Endothelial cell of umbilical vein (primary cell): Measurements from ENCODE around the gene ENOX2. TPM values are rescaled to one million over a fixed set of nuclear protein-coding genes. Genes with fewer than 3 reads are reported as not detected.

Experiments used
- BruUV-seq: library from RNA; stranded (reverse); fragments of 400-500 nt; replicated peaks from 2 replicates; lab custom pipeline; 2021; lab: Mats Ljungman, UMichigan
- CTCF ChIA-PET: fragments of 300-600, 350-600 bp; sonication (Branson Sonifier 250); formaldehyde crosslinking; loops from one replicate; lab custom pipeline; 2021; ENCODE audit warnings: antibody characterized with exemption, inconsistent platforms; lab: Charles Lee
- POLR2A ChIA-PET: fragments of 300-600, 350-600 bp; sonication (Branson Sonifier 250); formaldehyde crosslinking; loops from one replicate; lab custom pipeline; 2021; ENCODE audit warnings: antibody characterized with exemption, inconsistent platforms; lab: Charles Lee
- DNase-seq: peaks from one replicate; pipeline ENCODE4 v3.0.0-alpha.2; 2011; ENCODE audit warnings: low read depth, low spot score
- FAIRE-seq: peaks from 2 replicates; lab custom pipeline; 2011; peaks lifted over from hg19 to GRCh38; lab: Jason Lieb, UNC
- H2AFZ ChIP-seq: 2 replicates; pipeline ENCODE4 v1.6.0; 2012; ENCODE audit warnings: low read depth, low read length, control low read depth, inconsistent platforms
- H3K27ac ChIP-seq: 2 replicates; pipeline ENCODE4 v1.5.1; 2011; ENCODE audit warnings: low read depth, mild to moderate bottlenecking, control low read depth, low read length, moderate library complexity; ENCODE audit not compliant: insufficient read depth
- H3K27me3 ChIP-seq, 2 experiments: 2 replicates each; pipeline versions ENCODE4 v1.6.0 to v1.6.1; 2011; ENCODE audit warnings: low read length in 2 of 2, mixed read lengths in 1 of 2; ENCODE audit not compliant: control insufficient read depth in 2 of 2, insufficient read depth in 2 of 2
- H3K36me3 ChIP-seq, 2 experiments: 2 replicates in 1 of 2; 3 replicates in 1 of 2; pipeline ENCODE4 v1.5.1; 2011; ENCODE audit warnings: low read length in 2 of 2, mild to moderate bottlenecking in 1 of 2, moderate library complexity in 1 of 2; ENCODE audit not compliant: control insufficient read depth in 2 of 2, insufficient read depth in 2 of 2; ENCODE audit errors: extremely low read depth in 1 of 2
- H3K4me1 ChIP-seq: 3 replicates; pipeline ENCODE4 v1.5.1; 2011; ENCODE audit warnings: mild to moderate bottlenecking, low read length; ENCODE audit not compliant: control insufficient read depth, insufficient read depth; ENCODE audit errors: extremely low read depth
- H3K4me2 ChIP-seq: 2 replicates; pipeline ENCODE4 v1.6.1; 2011; ENCODE audit warnings: low read length, control low read depth, mixed read lengths; ENCODE audit not compliant: insufficient read depth
- H3K4me3 ChIP-seq, 3 experiments: fragments of 200-600 bp in 1 of 3; sonication (generic), shearing (Covaris generic) in 1 of 3; replicated peaks in 1 of 3; 2 replicates each; pipeline ENCODE4 v1.5.1; 2011 to 2016; ENCODE audit warnings: control low read depth in 3 of 3, low read length in 3 of 3, mild to moderate bottlenecking in 2 of 3, inconsistent platforms in 1 of 3, low read depth in 1 of 3, moderate library complexity in 1 of 3; ENCODE audit not compliant: insufficient read depth in 1 of 3
- H3K79me2 ChIP-seq: 2 replicates; pipeline ENCODE4 v1.6.0; 2012; ENCODE audit warnings: low read length, inconsistent platforms; ENCODE audit not compliant: control insufficient read depth, insufficient read depth
- H3K9ac ChIP-seq: replicated peaks from 2 replicates; pipeline ENCODE3; 2011; ENCODE audit warnings: low read length, control low read depth; ENCODE audit not compliant: insufficient read depth; ENCODE audit errors: extremely low read depth
- H3K9me1 ChIP-seq: replicated peaks from 3 replicates; pipeline ENCODE4 v1.6.0; 2011; ENCODE audit warnings: mild to moderate bottlenecking, low read length; ENCODE audit not compliant: control insufficient read depth, insufficient read depth; ENCODE audit errors: extremely low read depth
- H3K9me3 ChIP-seq: replicated peaks from 2 replicates; pipeline ENCODE4 v1.5.1; 2012; ENCODE audit warnings: low read length, inconsistent platforms; ENCODE audit not compliant: control insufficient read depth, insufficient read depth
- H4K20me1 ChIP-seq: replicated peaks from 2 replicates; pipeline ENCODE3; 2011; ENCODE audit warnings: mild to moderate bottlenecking, low read length; ENCODE audit not compliant: control insufficient read depth, insufficient read depth; ENCODE audit errors: extremely low read depth
- CTCF ChIP-seq, 2 donors: IDR thresholded peaks; 1 replicate in 1 of 2; 2 replicates in 1 of 2; pipeline ENCODE4 v1.5.1; 2011; ENCODE audit warnings: low read length in 2 of 2, mild to moderate bottlenecking in 2 of 2, moderate library complexity in 2 of 2, control low read depth in 1 of 2, inconsistent platforms in 1 of 2, low read depth in 1 of 2; ENCODE audit not compliant: insufficient read depth in 1 of 2; ENCODE audit errors: extremely low read depth in 1 of 2
- FOS ChIP-seq: IDR thresholded peaks from 2 replicates; pipeline ENCODE4 v1.6.1; 2011; ENCODE audit warnings: mild to moderate bottlenecking, low read length, moderate library complexity, borderline replicate concordance; ENCODE audit not compliant: insufficient read depth
- JUN ChIP-seq: IDR thresholded peaks from 2 replicates; pipeline ENCODE4 v1.6.1; 2011; ENCODE audit warnings: borderline replicate concordance, low read depth; ENCODE audit not compliant: insufficient read length, insufficient read depth
- MYC ChIP-seq: IDR thresholded peaks from one replicate; pipeline ENCODE4 v1.6.1; 2011; ENCODE audit warnings: mild to moderate bottlenecking, low read depth, low read length
- POLR2AphosphoS5 ChIP-seq: IDR thresholded peaks from 2 replicates; pipeline ENCODE4 v1.6.1; 2012; ENCODE audit warnings: low read depth, mild to moderate bottlenecking, control low read depth, low read length, moderate library complexity; ENCODE audit not compliant: insufficient read depth
- dilution Hi-C: fragments of 300-500 bp; cut with MboI; formaldehyde crosslinking; loops from one replicate; pipeline ENCODE4 v1.15.0; 2019; ENCODE audit warnings: low sequenced_read_pairs; ENCODE audit not compliant: extremely low pct_ligation_motif_present
- intact Hi-C: fragments of 100-400 bp; cut with micrococcal nuclease; formaldehyde crosslinking; loops from one replicate; pipeline ENCODE4 v1.10.0; 2022
- polyA plus RNA-seq, 4 experiments: library from polyadenylated mRNA; depleted of rRNA in 3 of 4; stranded (reverse) in 3 of 4; unstranded in 1 of 4; fragments of >200 nt; gene quantifications; 2 replicates each; pipeline versions ENCODE4 v1.2.1 to v1.2.3, GENCODE V29; 2011 to 2012; ENCODE audit warnings: missing spikeins in 1 of 4
- total RNA-seq: library from RNA; stranded (reverse); gene quantifications from 2 replicates; pipeline ENCODE4 v1.2.3, GENCODE V29; 2021
- TF ChIP-seq, protein P1 (sequence below): IDR thresholded peaks from 2 replicates; pipeline ENCODE4 v1.6.1; 2011; ENCODE audit not compliant: insufficient read depth, insufficient read length

Gene ENOX2
- total and polyA plus RNA-seq, 2 donors (not counting 3 experiments of a cell fraction or from before 2014, with no cell fraction given): 5.5 to 13.1 TPM

- POLR2A ChIA-PET: no interaction called here
- H3K27ac ChIP-seq: no peak overlapping the region
- dilution Hi-C loops: no loop called here
These were observed 7.7 kb downstream of the ENOX2 start for GRCh38 chrX:130895299-130895698.

More at GRCh38 chrX:130895299-130895698, 7.7 kb downstream of the ENOX2 start:
- Histone ChIP-seq H3K4me3 (no peak overlapping the region), H3K9ac (no peak overlapping the region), H3K79me2 (no peaks in the 10 kb centered on the region), H3K4me1 (no peaks in the 10 kb centered on the region), H4K20me1 (no peaks in the 10 kb centered on the region), H3K9me1 (no peaks in the 10 kb centered on the region), H3K27me3 (no peaks in the 10 kb centered on the region), H3K9me3 (no peaks in the 10 kb centered on the region), H2AFZ (no peak overlapping the region), H3K36me3 (no peaks in the 10 kb centered on the region), H3K4me2 (no peak overlapping the region)
- intact Hi-C loops: no loop called here
- no TSS peak for BruUV-seq
- FAIRE-seq (no peak), DNase-seq (no peak)
- CTCF ChIA-PET: interaction anchor here (1.0 to 2.0 kb wide), 2 partner anchors 21 to 320 kb away, joined by 3 to 7 read pairs; no protein-coding TSS in a partner anchor
- TF ChIP-seq POLR2AphosphoS5 (no peak), CTCF (IDR thresholded peaks at IDR 0.05; ENCODE audit: extremely low read depth in 1 of 2, insufficient read depth in 1 of 2, low read depth in 1 of 2, low read length in 2 of 2) (no peak), MYC (no peak), FOS (no peak), JUN (no peak)
- TF ChIP-seq, protein P1, sequence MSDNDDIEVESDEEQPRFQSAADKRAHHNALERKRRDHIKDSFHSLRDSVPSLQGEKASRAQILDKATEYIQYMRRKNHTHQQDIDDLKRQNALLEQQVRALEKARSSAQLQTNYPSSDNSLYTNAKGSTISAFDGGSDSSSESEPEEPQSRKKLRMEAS: no peak
